H1 (cell line): ENCODE results near the gene C16orf54. TPM values are rescaled to one million over a fixed set of nuclear protein-coding genes. Genes with fewer than 3 reads are reported as not detected.
"Not testable (repeated sequence)": the region's sequence is repeated elsewhere in the genome, so short reads cannot be mapped to it uniquely, and the experiment has no call there.

Experiments
- CTCF ChIA-PET: fragments of 300-600 bp; sonication (Branson Sonifier 250); formaldehyde crosslinking; loops from one replicate; lab custom pipeline; 2021; ENCODE audit not compliant: partially characterized antibody; lab: Charles Lee
- POLR2A ChIA-PET: fragments of 300-600 bp; sonication (Branson Sonifier 250); formaldehyde crosslinking; loops from one replicate; lab custom pipeline; 2021; ENCODE audit warnings: inconsistent platforms; ENCODE audit not compliant: partially characterized antibody; lab: Charles Lee
- DNase-seq, 2 experiments: peaks; one replicate each; pipeline versions ENCODE4 v3.0.0 to v3.0.0-alpha.2; 2010 to 2022; ENCODE audit warnings: low spot score in 2 of 2, low read depth in 1 of 2, mixed read lengths in 1 of 2
- FAIRE-seq: peaks from 2 replicates; lab custom pipeline; 2011; peaks lifted over from hg19 to GRCh38; lab: Jason Lieb, UNC
- H2AFZ ChIP-seq: 2 replicates; pipeline ENCODE4 v1.8.1; 2012; ENCODE audit warnings: low read length, inconsistent platforms
- H2AK5ac ChIP-seq: 2 replicates; pipeline ENCODE4 v1.6.1; 2013; ENCODE audit warnings: low read depth, low read length
- H2BK120ac ChIP-seq: replicated peaks from 2 replicates; pipeline ENCODE3; 2013; ENCODE audit warnings: low read depth, low read length, inconsistent platforms
- H2BK12ac ChIP-seq: 2 replicates; pipeline ENCODE4 v1.6.1; 2013; ENCODE audit warnings: low read depth, low read length
- H2BK15ac ChIP-seq: 2 replicates; pipeline ENCODE4 v1.6.1; 2013; ENCODE audit warnings: low read length
- H2BK20ac ChIP-seq: 2 replicates; pipeline ENCODE4 v1.6.1; 2013; ENCODE audit warnings: low read length
- H2BK5ac ChIP-seq: 2 replicates; pipeline ENCODE4 v1.6.1; 2013; ENCODE audit warnings: low read depth, low read length
- H3K14ac ChIP-seq: 2 replicates; pipeline ENCODE4 v1.6.1; 2013; ENCODE audit warnings: inconsistent platforms; ENCODE audit not compliant: insufficient read length
- H3K18ac ChIP-seq: 2 replicates; pipeline ENCODE4 v1.6.1; 2013; ENCODE audit warnings: low read length; ENCODE audit errors: extremely low read depth
- H3K23ac ChIP-seq: 2 replicates; pipeline ENCODE4 v1.6.1; 2013; ENCODE audit warnings: inconsistent platforms; ENCODE audit not compliant: insufficient read length
- H3K23me2 ChIP-seq: 2 replicates; pipeline ENCODE4 v1.6.1; 2013; ENCODE audit warnings: low read depth, low read length
- H3K27ac ChIP-seq: 2 replicates; pipeline ENCODE4 v1.6.1; 2011; ENCODE audit warnings: low read depth, low read length, inconsistent platforms
- H3K27me3 ChIP-seq, 4 experiments: replicated peaks in 1 of 4; 1 replicate in 1 of 4; 2 replicates in 3 of 4; pipeline versions ENCODE4 v1.6.1 to v1.8.1; 2011 to 2013; ENCODE audit warnings: low read length in 3 of 4, mild to moderate bottlenecking in 3 of 4, inconsistent platforms in 2 of 4, mixed read lengths in 2 of 4, moderate library complexity in 1 of 4; ENCODE audit not compliant: control insufficient read depth in 3 of 4, insufficient read depth in 3 of 4; ENCODE audit errors: extremely low read depth in 1 of 4
- H3K36me3 ChIP-seq, 4 experiments: 2 replicates each; pipeline versions ENCODE4 v1.6.1 to v1.8.1; 2011 to 2013; ENCODE audit warnings: mild to moderate bottlenecking in 4 of 4, low read length in 3 of 4, moderate library complexity in 2 of 4, control low read depth in 1 of 4, inconsistent platforms in 1 of 4; ENCODE audit not compliant: insufficient read depth in 4 of 4, control insufficient read depth in 2 of 4
- H3K4ac ChIP-seq: replicated peaks from 2 replicates; pipeline ENCODE3; 2013; ENCODE audit warnings: low read length, low read depth, mixed read lengths, inconsistent platforms; ENCODE audit not compliant: insufficient read length
- H3K4me1 ChIP-seq, 4 experiments: replicated peaks in 1 of 4; 1 replicate in 1 of 4; 2 replicates in 3 of 4; pipeline versions ENCODE4 v1.6.1 to v1.8.1; 2011 to 2013; ENCODE audit warnings: low read length in 3 of 4, inconsistent platforms in 2 of 4, mixed read lengths in 1 of 4; ENCODE audit not compliant: insufficient read depth in 4 of 4, control insufficient read depth in 3 of 4
- H3K4me2 ChIP-seq, 2 experiments: 2 replicates each; pipeline versions ENCODE4 v1.6.1 to v1.8.1; 2011 to 2013; ENCODE audit warnings: low read depth in 2 of 2, low read length in 2 of 2, control low read depth in 1 of 2, inconsistent platforms in 1 of 2, mild to moderate bottlenecking in 1 of 2; ENCODE audit not compliant: insufficient read depth in 1 of 2
- H3K4me3 ChIP-seq, 4 experiments: fragments of 200-600, 300-600 bp in 1 of 4; sonication (generic), shearing (Covaris generic), sonication (Bioruptor Twin) in 1 of 4; 2 replicates each; pipeline versions ENCODE4 v1.5.1 to v1.8.1; 2011 to 2016; ENCODE audit warnings: low read length in 4 of 4, low read depth in 3 of 4, control low read depth in 2 of 4, inconsistent platforms in 2 of 4, mild to moderate bottlenecking in 2 of 4, mixed read lengths in 1 of 4, moderate library complexity in 1 of 4; ENCODE audit not compliant: insufficient read depth in 2 of 4; ENCODE audit errors: extremely low read depth in 1 of 4
- H3K56ac ChIP-seq: replicated peaks from 2 replicates; pipeline ENCODE3; 2013; ENCODE audit warnings: low read depth, mild to moderate bottlenecking, mixed read lengths, low read length, inconsistent platforms; ENCODE audit not compliant: insufficient read length
- H3K79me1 ChIP-seq: 2 replicates; pipeline ENCODE4 v1.6.1; 2013; ENCODE audit warnings: low read depth, low read length, control low read depth
- H3K79me2 ChIP-seq, 2 experiments: 2 replicates each; pipeline versions ENCODE4 v1.6.1 to v1.8.1; 2012 to 2013; ENCODE audit warnings: low read length in 2 of 2, mild to moderate bottlenecking in 2 of 2, inconsistent platforms in 1 of 2; ENCODE audit not compliant: insufficient read depth in 2 of 2, control insufficient read depth in 1 of 2
- H3K9ac ChIP-seq, 4 experiments: replicated peaks in 1 of 4; 1 replicate in 1 of 4; 2 replicates in 3 of 4; pipeline versions ENCODE4 v1.6.1 to v1.8.1; 2011 to 2013; ENCODE audit warnings: low read depth in 3 of 4, low read length in 3 of 4, control low read depth in 2 of 4, mild to moderate bottlenecking in 2 of 4, moderate library complexity in 2 of 4, inconsistent platforms in 1 of 4; ENCODE audit errors: extremely low read depth in 1 of 4
- H3K9me3 ChIP-seq, 2 experiments: 2 replicates each; pipeline versions ENCODE4 v1.6.1 to v1.8.1; 2012 to 2013; ENCODE audit warnings: mild to moderate bottlenecking in 2 of 2, moderate library complexity in 2 of 2, control low read depth in 1 of 2, inconsistent platforms in 1 of 2, low read depth in 1 of 2, low read length in 1 of 2, mixed read lengths in 1 of 2; ENCODE audit not compliant: insufficient read depth in 2 of 2
- H4K20me1 ChIP-seq, 2 experiments: replicated peaks in 1 of 2; 2 replicates each; pipeline versions ENCODE3 to v1.8.1; 2011 to 2013; ENCODE audit warnings: inconsistent platforms in 2 of 2, low read length in 2 of 2, mild to moderate bottlenecking in 1 of 2; ENCODE audit not compliant: insufficient read depth in 2 of 2, control insufficient read depth in 1 of 2
- H4K5ac ChIP-seq: 2 replicates; pipeline ENCODE4 v1.6.1; 2013; ENCODE audit warnings: low read length, low read depth, mixed read lengths, inconsistent platforms; ENCODE audit not compliant: insufficient read length
- H4K8ac ChIP-seq: 2 replicates; pipeline ENCODE4 v1.8.0; 2013; ENCODE audit warnings: mild to moderate bottlenecking, moderate library complexity, low read length, inconsistent platforms; ENCODE audit not compliant: insufficient read depth; ENCODE audit errors: extremely low read depth
- H4K91ac ChIP-seq: replicated peaks from 2 replicates; pipeline ENCODE3; 2013; ENCODE audit warnings: low read length, mixed read lengths, inconsistent platforms; ENCODE audit not compliant: insufficient read length
- WGBS, 2 experiments: shearing (Covaris generic) in 1 of 2; methylation state at CpG; one replicate each; pipeline versions ENCODE4 v1.1.6 to v1.1.7; 2013 to 2015; ENCODE audit warnings: low lambda C conversion rate in 2 of 2, mixed read lengths in 2 of 2, inconsistent platforms in 1 of 2, low coverage in 1 of 2, missing lambda C conversion rate in 1 of 2; ENCODE audit not compliant: insufficient replicate concordance in 2 of 2, insufficient coverage in 1 of 2, insufficient read length in 1 of 2; ENCODE audit errors: extremely low coverage in 1 of 2, missing lambda C conversion rate in 1 of 2; 5-methylcytosine and 5-hydroxymethylcytosine counted together
- polyA plus RNA-seq, 7 experiments: library from polyadenylated mRNA; depleted of rRNA in 3 of 7; stranded (reverse) in 5 of 7; unstranded in 2 of 7; fragments of >200 nt in 5 of 7; fragments of 200-250 nt in 2 of 7; gene quantifications; 1 replicate in 5 of 7; 2 replicates in 1 of 7; 4 replicates in 1 of 7; pipeline versions ENCODE4 v1.2.1 to v1.2.3, GENCODE V29; 2011 to 2013; ENCODE audit warnings: missing spikeins in 2 of 7, mixed read lengths in 2 of 7
- total RNA-seq: library from RNA; stranded (reverse); fragmentation: NEBNext Ultra II Directional; extraction: Animal tissue kit (Norgen Biotek cat#: 25700); gene quantifications from 2 replicates; pipeline ENCODE4 v1.2.1, GENCODE V29; 2021

Gene C16orf54
- total and polyA plus RNA-seq, 2 of the 8 experiments (the other 6 are each of a cell fraction or from before 2014, with no cell fraction given) = not detected

- not testable (repeated sequence) for H3K27me3 ChIP-seq, H4K8ac ChIP-seq, H2AK5ac ChIP-seq, H3K4me3 ChIP-seq, H3K4me2 ChIP-seq, H4K91ac ChIP-seq, FAIRE-seq, H3K79me2 ChIP-seq, H3K18ac ChIP-seq, H3K27ac ChIP-seq, H2BK12ac ChIP-seq, DNase-seq, H3K9ac ChIP-seq, H3K36me3 ChIP-seq, H3K56ac ChIP-seq, H4K20me1 ChIP-seq, H2BK120ac ChIP-seq, H2BK15ac ChIP-seq, H2BK5ac ChIP-seq, H3K23me2 ChIP-seq, H3K4me1 ChIP-seq, H3K23ac ChIP-seq, H3K9me3 ChIP-seq, H2AFZ ChIP-seq, H2BK20ac ChIP-seq, H3K14ac ChIP-seq, H3K4ac ChIP-seq, H3K79me1 ChIP-seq, H4K5ac ChIP-seq
- ChIA-PET CTCF (interaction anchor here (0.6 to 7.0 kb wide), 8 partner anchors 11 to 98 kb away, joined by 3 to 29 read pairs (median 4); no protein-coding TSS in a partner anchor), POLR2A (interaction anchor here (0.6 to 1.7 kb wide), 9 partner anchors 8 to 47 kb away, joined by 3 to 5 read pairs (median 4); partner anchors contain the start of genes C16orf54 and KIF22)
- WGBS, 2 experiments = 88% methylated on average over 8 of the region's 8 CpGs; no CpG with 5 or more reads in 1 of the 2 experiments
Measured at GRCh38 chr16:29757086-29757485, 11.3 kb upstream of the C16orf54 start.
